Cerebellar nuclear complex (tissue), 1 donor: ENCODE data around the gene AKNAD1.
"Not testable (repeated sequence)": the region's sequence is repeated elsewhere in the genome, so short reads cannot be mapped to it uniquely, and the experiment has no call there.

Experiments used
- DNase-seq, 2 experiments: peaks; one replicate each; lab custom pipeline; 2025; lab: John Stamatoyannopoulos, UW

Gene AKNAD1

GRCh38 chr1:108856994-108857393 lies at the start of gene AKNAD1:
Gene AKNAD1, minus strand, starts transcription at chr1:108857094. Its CDS starts 4,430 bp downstream, at chr1:108852664.
- no peak for DNase-seq

GRCh38 chr1:108901106-108901505 lies 44.2 kb upstream of the AKNAD1 start:
- DNase-seq, result no peak

- no peak for DNase-seq
These were observed 41.2 kb upstream of the AKNAD1 start for GRCh38 chr1:108897865-108898720.

- DNase-seq, result no peak
These were observed 39.6 kb upstream of the AKNAD1 start for GRCh38 chr1:108896146-108897145.

GRCh38 chr1:108893141-108893530 lies 36.2 kb upstream of the AKNAD1 start:
- no peak for DNase-seq

GRCh38 chr1:108892356-108893140 lies 35.7 kb upstream of the AKNAD1 start:
- no peak for DNase-seq

- DNase-seq, result no peak
These were observed 33.0 kb upstream of the AKNAD1 start for GRCh38 chr1:108889706-108890384.

GRCh38 chr1:108889006-108889645 lies 32.2 kb upstream of the AKNAD1 start:
- not testable (repeated sequence) for DNase-seq

GRCh38 chr1:108886292-108886691 lies 29.4 kb upstream of the AKNAD1 start:
- DNase-seq, result no peak

- DNase-seq, result no peak
These were observed 28.1 kb upstream of the AKNAD1 start for GRCh38 chr1:108884968-108885367.

GRCh38 chr1:108882837-108883236 lies 25.9 kb upstream of the AKNAD1 start:
- DNase-seq, result no peak

GRCh38 chr1:108881369-108881768 lies 24.5 kb upstream of the AKNAD1 start:
- DNase-seq, result no peak

- no peak for DNase-seq
These were observed 24.0 kb upstream of the AKNAD1 start for GRCh38 chr1:108880850-108881249.

- no peak for DNase-seq
These were observed 21.8 kb upstream of the AKNAD1 start for GRCh38 chr1:108878678-108879077.

- DNase-seq, result no peak
These were observed 21.2 kb upstream of the AKNAD1 start for GRCh38 chr1:108878160-108878469.

GRCh38 chr1:108877348-108878159 lies 20.7 kb upstream of the AKNAD1 start:
- DNase-seq, result peak in 1 of 2 experiments; percentile 41

GRCh38 chr1:108871050-108871724 lies 14.3 kb upstream of the AKNAD1 start:
- no peak for DNase-seq

GRCh38 chr1:108865316-108865910 lies 8.5 kb upstream of the AKNAD1 start:
- no peak for DNase-seq

GRCh38 chr1:108863984-108864383 lies 7.1 kb upstream of the AKNAD1 start:
- no peak for DNase-seq
